OCI-LY7 (cell line): ENCODE results near the gene HES4. TPM values are rescaled to one million over a fixed set of nuclear protein-coding genes. Genes with fewer than 3 reads are reported as not detected.

Source experiments
- BruUV-seq: library from RNA; stranded (reverse); fragments of 400-500 nt; replicated peaks from 2 replicates; lab custom pipeline; 2021; lab: Mats Ljungman, UMichigan
- CTCF ChIA-PET: fragments of 300-600 bp; sonication (Branson Sonifier 250); formaldehyde crosslinking; loops from one replicate; lab custom pipeline; 2022; ENCODE audit warnings: antibody characterized with exemption; ENCODE audit not compliant: unreplicated experiment; lab: Charles Lee
- POLR2A ChIA-PET: fragments of 300-600 bp; sonication (Branson Sonifier 250); formaldehyde crosslinking; loops from one replicate; lab custom pipeline; 2022; ENCODE audit warnings: antibody characterized with exemption; lab: Charles Lee
- DNase-seq: peaks from one replicate; pipeline ENCODE4 v3.0.0-alpha.2; 2015; ENCODE audit warnings: low spot score
- H2AFZ ChIP-seq: fragments of 200-600 bp; sonication (generic), shearing (Covaris generic); 2 replicates; pipeline ENCODE4 v1.6.1; 2014; ENCODE audit warnings: mild to moderate bottlenecking, antibody characterized with exemption, low read length, moderate library complexity
- H3K27ac ChIP-seq: fragments of 200-600 bp; sonication (generic); 2 replicates; pipeline ENCODE4 v1.5.1; 2014; ENCODE audit warnings: mixed run types, low read depth, mild to moderate bottlenecking, moderate library complexity, low read length, inconsistent platforms; ENCODE audit not compliant: poor library complexity, severe bottlenecking
- H3K36me3 ChIP-seq: fragments of 200-600 bp; sonication (generic); 2 replicates; pipeline ENCODE4 v1.6.1; 2014; ENCODE audit warnings: mild to moderate bottlenecking, antibody characterized with exemption, low read length, moderate library complexity, mixed read lengths; ENCODE audit not compliant: insufficient read depth
- H3K4me1 ChIP-seq: fragments of 200-600 bp; sonication (generic); 2 replicates; pipeline ENCODE4 v1.5.1; 2014; ENCODE audit warnings: mild to moderate bottlenecking, low read length; ENCODE audit not compliant: insufficient read depth, poor library complexity, severe bottlenecking
- H3K4me2 ChIP-seq: fragments of 200-600 bp; sonication (generic); 2 replicates; pipeline ENCODE4 v1.6.1; 2014; ENCODE audit warnings: mild to moderate bottlenecking, low read length
- H3K4me3 ChIP-seq: fragments of 200-600 bp; sonication (generic); 2 replicates; pipeline ENCODE4 v1.5.1; 2014; ENCODE audit warnings: mild to moderate bottlenecking, low read depth, low read length; ENCODE audit not compliant: poor library complexity, severe bottlenecking
- H3K79me2 ChIP-seq: fragments of 200-600 bp; sonication (generic); 2 replicates; pipeline ENCODE4 v1.6.1; 2016; ENCODE audit warnings: low read depth, mild to moderate bottlenecking, low read length, moderate library complexity, mixed read lengths; ENCODE audit not compliant: insufficient read depth
- H3K9me2 ChIP-seq: fragments of 200-600 bp; sonication (generic); 2 replicates; pipeline ENCODE4 v1.6.1; 2016; ENCODE audit warnings: mild to moderate bottlenecking, low read length, mixed read lengths; ENCODE audit not compliant: insufficient read depth
- H3K9me3 ChIP-seq: fragments of 200-600 bp; sonication (generic); 2 replicates; pipeline ENCODE4 v1.6.1; 2014; ENCODE audit warnings: mild to moderate bottlenecking, mixed run types, low read length, mixed read lengths
- H4K20me1 ChIP-seq: fragments of 200-600 bp; sonication (generic); 2 replicates; pipeline ENCODE4 v1.6.1; 2014; ENCODE audit warnings: mild to moderate bottlenecking, antibody characterized with exemption, low read length, moderate library complexity, mixed read lengths; ENCODE audit not compliant: insufficient read depth
- EZH2phosphoT487 ChIP-seq: fragments of 200-600 bp; sonication (generic); IDR thresholded peaks from 2 replicates; pipeline ENCODE4 v1.6.1; 2018; ENCODE audit warnings: low read depth, borderline replicate concordance, mild to moderate bottlenecking, mixed run types, antibody characterized with exemption, low read length, moderate library complexity, mixed read lengths
- intact Hi-C: fragments of 100-400 bp; cut with micrococcal nuclease; formaldehyde crosslinking; loops from one replicate; pipeline ENCODE4 v1.10.0; 2022; ENCODE audit not compliant: unreplicated experiment
- total RNA-seq, 2 experiments: library from RNA; depleted of rRNA in 1 of 2; stranded (reverse); fragments of >200 nt in 1 of 2; shearing (Covaris generic) in 1 of 2; gene quantifications; 2 replicates each; pipeline ENCODE4 v1.2.3, GENCODE V29; 2014 to 2022
- TF ChIP-seq, protein P1 (sequence below): fragments of 200-600 bp; sonication (generic); conservative IDR thresholded peaks from 2 replicates; pipeline ENCODE4 v1.5.1; 2014; ENCODE audit warnings: mild to moderate bottlenecking, antibody characterized with exemption, low read length, moderate library complexity, mixed read lengths

Gene HES4
- total RNA-seq, 2 experiments from 2014 or later, result not detected

DNA sequence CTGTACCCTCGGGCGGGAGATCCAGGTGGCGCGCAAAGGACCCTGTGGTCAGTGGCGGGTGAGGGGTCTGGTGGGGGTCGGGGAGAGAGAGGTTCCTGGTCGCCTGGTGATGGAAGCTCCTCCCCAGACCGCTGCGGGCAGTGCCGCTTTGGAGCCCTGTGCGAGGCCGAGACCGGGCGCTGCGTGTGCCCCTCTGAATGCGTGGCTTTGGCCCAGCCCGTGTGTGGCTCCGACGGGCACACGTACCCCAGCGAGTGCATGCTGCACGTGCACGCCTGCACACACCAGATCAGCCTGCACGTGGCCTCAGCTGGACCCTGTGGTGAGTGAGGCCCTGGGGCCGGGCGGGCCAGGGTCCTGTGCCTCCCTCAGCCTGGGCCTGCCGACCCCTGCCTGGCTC lies 43.5 kb upstream of the HES4 start:
- TF ChIP-seq EZH2phosphoT487, result no peak
- TF ChIP-seq, protein P1, sequence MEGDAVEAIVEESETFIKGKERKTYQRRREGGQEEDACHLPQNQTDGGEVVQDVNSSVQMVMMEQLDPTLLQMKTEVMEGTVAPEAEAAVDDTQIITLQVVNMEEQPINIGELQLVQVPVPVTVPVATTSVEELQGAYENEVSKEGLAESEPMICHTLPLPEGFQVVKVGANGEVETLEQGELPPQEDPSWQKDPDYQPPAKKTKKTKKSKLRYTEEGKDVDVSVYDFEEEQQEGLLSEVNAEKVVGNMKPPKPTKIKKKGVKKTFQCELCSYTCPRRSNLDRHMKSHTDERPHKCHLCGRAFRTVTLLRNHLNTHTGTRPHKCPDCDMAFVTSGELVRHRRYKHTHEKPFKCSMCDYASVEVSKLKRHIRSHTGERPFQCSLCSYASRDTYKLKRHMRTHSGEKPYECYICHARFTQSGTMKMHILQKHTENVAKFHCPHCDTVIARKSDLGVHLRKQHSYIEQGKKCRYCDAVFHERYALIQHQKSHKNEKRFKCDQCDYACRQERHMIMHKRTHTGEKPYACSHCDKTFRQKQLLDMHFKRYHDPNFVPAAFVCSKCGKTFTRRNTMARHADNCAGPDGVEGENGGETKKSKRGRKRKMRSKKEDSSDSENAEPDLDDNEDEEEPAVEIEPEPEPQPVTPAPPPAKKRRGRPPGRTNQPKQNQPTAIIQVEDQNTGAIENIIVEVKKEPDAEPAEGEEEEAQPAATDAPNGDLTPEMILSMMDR, result no peak
- H4K20me1 ChIP-seq, result no peaks in the 10 kb centered on the region
- intact Hi-C loops, result no loop called here
- no peak overlapping the region for H3K4me3 ChIP-seq
- H3K79me2 ChIP-seq, result no peaks in the 10 kb centered on the region
- no peak overlapping the region for H3K4me2 ChIP-seq
- H3K36me3 ChIP-seq, result no peaks in the 10 kb centered on the region
- peaks cover 10% of the 10 kb centered on the region for H3K4me1 ChIP-seq
- ChIA-PET CTCF (no interaction called here), POLR2A (no interaction called here)
- DNase-seq, result no peak
- no TSS peak for BruUV-seq
- H3K27ac ChIP-seq, result no peak overlapping the region
- H3K9me3 ChIP-seq, result no peaks in the 10 kb centered on the region
- H3K9me2 ChIP-seq, result no peaks in the 10 kb centered on the region
- no peak overlapping the region for H2AFZ ChIP-seq

DNA sequence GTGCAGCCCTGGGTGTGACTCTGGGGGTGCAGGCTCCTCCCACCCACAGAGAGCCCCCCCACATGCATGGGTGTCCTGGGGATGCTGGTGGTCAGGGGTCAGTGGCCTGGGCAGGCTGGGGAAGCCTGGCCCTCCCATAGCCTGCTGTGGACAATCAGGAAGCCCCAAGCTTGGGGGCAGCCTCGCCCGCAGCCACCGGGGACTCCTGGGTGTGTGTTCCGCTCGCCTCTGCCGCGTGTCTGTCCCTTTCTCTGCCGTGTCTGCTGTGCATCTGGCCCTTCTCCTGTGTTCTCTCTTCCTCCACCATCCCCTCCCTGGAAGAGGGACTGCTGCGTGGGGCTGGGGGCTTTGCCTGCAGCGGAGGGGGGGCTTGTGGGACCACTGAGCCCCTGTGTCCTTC lies 42.9 kb upstream of the HES4 start:
- TF ChIP-seq, protein P1, result no peak
- TF ChIP-seq EZH2phosphoT487, result no peak
- Histone ChIP-seq H4K20me1 (no peaks in the 10 kb centered on the region), H3K79me2 (no peaks in the 10 kb centered on the region), H3K4me1 (peaks cover 10% of the 10 kb centered on the region), H3K4me2 (no peak overlapping the region), H3K4me3 (no peak overlapping the region), H3K9me2 (no peaks in the 10 kb centered on the region), H3K27ac (no peak overlapping the region), H2AFZ (no peak overlapping the region), H3K9me3 (no peaks in the 10 kb centered on the region), H3K36me3 (no peaks in the 10 kb centered on the region)
- intact Hi-C loops, result no loop called here
- DNase-seq, result no peak
- ChIA-PET CTCF (no interaction called here), POLR2A (no interaction called here)
- no TSS peak for BruUV-seq

DNA sequence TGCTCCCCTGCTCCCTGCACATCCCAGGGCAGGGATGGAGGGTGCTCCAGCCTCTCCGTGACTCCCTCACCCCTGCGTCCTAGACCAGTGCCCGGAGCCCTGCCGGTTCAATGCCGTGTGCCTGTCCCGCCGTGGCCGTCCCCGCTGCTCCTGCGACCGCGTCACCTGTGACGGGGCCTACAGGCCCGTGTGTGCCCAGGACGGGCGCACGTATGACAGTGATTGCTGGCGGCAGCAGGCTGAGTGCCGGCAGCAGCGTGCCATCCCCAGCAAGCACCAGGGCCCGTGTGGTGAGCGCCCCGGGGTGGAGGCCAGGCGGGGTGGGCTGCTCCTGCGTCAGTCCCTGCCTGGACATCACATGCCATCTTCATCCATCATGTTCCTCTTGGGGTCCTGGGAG lies 42.0 kb upstream of the HES4 start:
- Histone ChIP-seq H3K79me2 (no peaks in the 10 kb centered on the region), H4K20me1 (no peaks in the 10 kb centered on the region), H3K4me3 (no peak overlapping the region), H3K36me3 (no peaks in the 10 kb centered on the region), H2AFZ (no peak overlapping the region), H3K9me3 (no peaks in the 10 kb centered on the region), H3K9me2 (no peaks in the 10 kb centered on the region), H3K4me2 (no peak overlapping the region), H3K4me1 (peaks cover 15% of the 10 kb centered on the region), H3K27ac (no peak overlapping the region)
- ChIA-PET CTCF (no interaction called here), POLR2A (no interaction called here)
- DNase-seq, result no peak
- intact Hi-C loops, result no loop called here
- no TSS peak for BruUV-seq
- TF ChIP-seq, protein P1, result no peak
- TF ChIP-seq EZH2phosphoT487, result no peak
